Measurements from ENCODE around the gene TXNDC17.

DNA sequence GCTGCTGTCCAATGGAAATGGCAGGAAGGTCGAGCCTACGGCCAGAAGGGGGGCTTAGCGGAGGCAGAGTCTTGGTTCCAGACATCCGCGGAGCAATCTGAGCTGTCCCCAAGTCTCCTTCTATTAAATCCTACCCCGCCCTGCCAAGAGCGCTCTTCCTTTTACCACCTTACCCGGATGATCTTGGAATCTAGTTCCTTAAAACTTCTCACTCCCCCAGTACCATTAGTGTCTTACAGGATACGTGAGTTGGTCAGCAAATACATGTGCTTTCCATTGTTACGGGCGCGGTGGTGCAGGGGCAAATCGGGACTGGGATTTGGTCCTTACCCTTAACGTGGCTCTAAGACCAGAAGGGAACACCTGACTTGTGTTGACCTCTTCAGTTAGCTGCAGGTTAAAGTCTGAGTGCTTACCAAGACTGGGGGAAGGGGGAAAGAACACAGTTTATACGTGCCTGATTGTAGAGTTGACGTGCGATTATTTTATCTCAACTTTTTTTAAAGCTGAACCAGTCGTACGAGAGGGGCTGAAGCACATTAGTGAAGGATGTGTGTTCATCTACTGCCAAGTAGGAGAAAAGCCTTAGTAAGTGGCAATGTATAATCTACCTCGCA is 495 bp downstream of the TXNDC17 start:
- TF ChIP-seq, protein P1, sequence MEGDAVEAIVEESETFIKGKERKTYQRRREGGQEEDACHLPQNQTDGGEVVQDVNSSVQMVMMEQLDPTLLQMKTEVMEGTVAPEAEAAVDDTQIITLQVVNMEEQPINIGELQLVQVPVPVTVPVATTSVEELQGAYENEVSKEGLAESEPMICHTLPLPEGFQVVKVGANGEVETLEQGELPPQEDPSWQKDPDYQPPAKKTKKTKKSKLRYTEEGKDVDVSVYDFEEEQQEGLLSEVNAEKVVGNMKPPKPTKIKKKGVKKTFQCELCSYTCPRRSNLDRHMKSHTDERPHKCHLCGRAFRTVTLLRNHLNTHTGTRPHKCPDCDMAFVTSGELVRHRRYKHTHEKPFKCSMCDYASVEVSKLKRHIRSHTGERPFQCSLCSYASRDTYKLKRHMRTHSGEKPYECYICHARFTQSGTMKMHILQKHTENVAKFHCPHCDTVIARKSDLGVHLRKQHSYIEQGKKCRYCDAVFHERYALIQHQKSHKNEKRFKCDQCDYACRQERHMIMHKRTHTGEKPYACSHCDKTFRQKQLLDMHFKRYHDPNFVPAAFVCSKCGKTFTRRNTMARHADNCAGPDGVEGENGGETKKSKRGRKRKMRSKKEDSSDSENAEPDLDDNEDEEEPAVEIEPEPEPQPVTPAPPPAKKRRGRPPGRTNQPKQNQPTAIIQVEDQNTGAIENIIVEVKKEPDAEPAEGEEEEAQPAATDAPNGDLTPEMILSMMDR (IDR thresholded peaks at IDR 0.05): no peak
- no peak for TF ChIP-seq POLR2A (IDR thresholded peaks at IDR 0.05)
